NOMO-1 (cell line): ENCODE results near the gene ZNF41.

Source experiments
- DNase-seq, 2 experiments: peaks; one replicate each; lab custom pipeline; 2025; ENCODE audit not compliant: unreplicated experiment in 2 of 2; lab: John Stamatoyannopoulos, UW

The ZNF41 gene

DNA sequence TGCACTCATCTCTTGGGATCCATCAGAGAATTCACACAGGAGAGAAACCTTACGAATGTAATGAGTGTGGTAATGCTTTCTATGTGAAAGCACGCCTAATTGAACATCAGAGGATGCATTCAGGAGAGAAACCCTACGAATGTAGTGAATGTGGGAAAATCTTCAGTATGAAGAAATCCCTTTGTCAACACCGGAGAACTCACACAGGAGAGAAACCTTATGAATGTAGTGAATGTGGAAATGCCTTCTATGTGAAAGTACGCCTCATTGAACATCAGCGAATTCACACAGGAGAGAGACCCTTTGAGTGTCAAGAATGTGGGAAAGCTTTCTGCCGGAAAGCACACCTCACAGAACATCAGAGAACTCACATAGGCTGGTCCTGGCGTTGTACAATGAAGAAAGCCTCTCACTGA is 69.8 kb downstream of the ZNF41 start:
- no peak for DNase-seq
